Endothelial cell of umbilical vein (primary cell): Measurements from ENCODE around the gene ARMC3. TPM values are rescaled to one million over a fixed set of nuclear protein-coding genes. Genes with fewer than 3 reads are reported as not detected.
A peak's percentile ranks its signal among the peaks of the same experiment; 100 is the strongest.

Source experiments
- BruUV-seq: library from RNA; stranded (reverse); fragments of 400-500 nt; replicated peaks from 2 replicates; lab custom pipeline; 2021; lab: Mats Ljungman, UMichigan
- CTCF ChIA-PET: fragments of 300-600, 350-600 bp; sonication (Branson Sonifier 250); formaldehyde crosslinking; loops from one replicate; lab custom pipeline; 2021; ENCODE audit warnings: antibody characterized with exemption, inconsistent platforms; lab: Charles Lee
- POLR2A ChIA-PET: fragments of 300-600, 350-600 bp; sonication (Branson Sonifier 250); formaldehyde crosslinking; loops from one replicate; lab custom pipeline; 2021; ENCODE audit warnings: antibody characterized with exemption, inconsistent platforms; lab: Charles Lee
- DNase-seq: peaks from one replicate; pipeline ENCODE4 v3.0.0-alpha.2; 2011; ENCODE audit warnings: low read depth, low spot score
- FAIRE-seq: peaks from 2 replicates; lab custom pipeline; 2011; peaks lifted over from hg19 to GRCh38; lab: Jason Lieb, UNC
- H2AFZ ChIP-seq: 2 replicates; pipeline ENCODE4 v1.6.0; 2012; ENCODE audit warnings: low read depth, low read length, control low read depth, inconsistent platforms
- H3K27ac ChIP-seq: 2 replicates; pipeline ENCODE4 v1.5.1; 2011; ENCODE audit warnings: low read depth, mild to moderate bottlenecking, control low read depth, low read length, moderate library complexity; ENCODE audit not compliant: insufficient read depth
- H3K27me3 ChIP-seq, 2 experiments: 2 replicates each; pipeline versions ENCODE4 v1.6.0 to v1.6.1; 2011; ENCODE audit warnings: low read length in 2 of 2, mixed read lengths in 1 of 2; ENCODE audit not compliant: control insufficient read depth in 2 of 2, insufficient read depth in 2 of 2
- H3K36me3 ChIP-seq, 2 experiments: 2 replicates in 1 of 2; 3 replicates in 1 of 2; pipeline ENCODE4 v1.5.1; 2011; ENCODE audit warnings: low read length in 2 of 2, mild to moderate bottlenecking in 1 of 2, moderate library complexity in 1 of 2; ENCODE audit not compliant: control insufficient read depth in 2 of 2, insufficient read depth in 2 of 2; ENCODE audit errors: extremely low read depth in 1 of 2
- H3K4me1 ChIP-seq: 3 replicates; pipeline ENCODE4 v1.5.1; 2011; ENCODE audit warnings: mild to moderate bottlenecking, low read length; ENCODE audit not compliant: control insufficient read depth, insufficient read depth; ENCODE audit errors: extremely low read depth
- H3K4me2 ChIP-seq: 2 replicates; pipeline ENCODE4 v1.6.1; 2011; ENCODE audit warnings: low read length, control low read depth, mixed read lengths; ENCODE audit not compliant: insufficient read depth
- H3K4me3 ChIP-seq, 3 experiments: fragments of 200-600 bp in 1 of 3; sonication (generic), shearing (Covaris generic) in 1 of 3; replicated peaks in 1 of 3; 2 replicates each; pipeline ENCODE4 v1.5.1; 2011 to 2016; ENCODE audit warnings: control low read depth in 3 of 3, low read length in 3 of 3, mild to moderate bottlenecking in 2 of 3, inconsistent platforms in 1 of 3, low read depth in 1 of 3, moderate library complexity in 1 of 3; ENCODE audit not compliant: insufficient read depth in 1 of 3
- H3K79me2 ChIP-seq: 2 replicates; pipeline ENCODE4 v1.6.0; 2012; ENCODE audit warnings: low read length, inconsistent platforms; ENCODE audit not compliant: control insufficient read depth, insufficient read depth
- H3K9ac ChIP-seq: replicated peaks from 2 replicates; pipeline ENCODE3; 2011; ENCODE audit warnings: low read length, control low read depth; ENCODE audit not compliant: insufficient read depth; ENCODE audit errors: extremely low read depth
- H3K9me1 ChIP-seq: replicated peaks from 3 replicates; pipeline ENCODE4 v1.6.0; 2011; ENCODE audit warnings: mild to moderate bottlenecking, low read length; ENCODE audit not compliant: control insufficient read depth, insufficient read depth; ENCODE audit errors: extremely low read depth
- H3K9me3 ChIP-seq: replicated peaks from 2 replicates; pipeline ENCODE4 v1.5.1; 2012; ENCODE audit warnings: low read length, inconsistent platforms; ENCODE audit not compliant: control insufficient read depth, insufficient read depth
- H4K20me1 ChIP-seq: replicated peaks from 2 replicates; pipeline ENCODE3; 2011; ENCODE audit warnings: mild to moderate bottlenecking, low read length; ENCODE audit not compliant: control insufficient read depth, insufficient read depth; ENCODE audit errors: extremely low read depth
- CTCF ChIP-seq, 2 donors: IDR thresholded peaks; 1 replicate in 1 of 2; 2 replicates in 1 of 2; pipeline ENCODE4 v1.5.1; 2011; ENCODE audit warnings: low read length in 2 of 2, mild to moderate bottlenecking in 2 of 2, moderate library complexity in 2 of 2, control low read depth in 1 of 2, inconsistent platforms in 1 of 2, low read depth in 1 of 2; ENCODE audit not compliant: insufficient read depth in 1 of 2; ENCODE audit errors: extremely low read depth in 1 of 2
- EZH2 ChIP-seq: IDR thresholded peaks from 2 replicates; pipeline ENCODE4 v1.6.1; 2012; ENCODE audit warnings: borderline replicate concordance, low read depth, mild to moderate bottlenecking, moderate library complexity, low read length, inconsistent platforms; ENCODE audit not compliant: severe bottlenecking
- GATA2 ChIP-seq: IDR thresholded peaks from 2 replicates; pipeline ENCODE4 v1.7.0; 2011; ENCODE audit warnings: low read depth, mild to moderate bottlenecking, moderate library complexity, mixed read lengths, low read length; ENCODE audit not compliant: insufficient read length, insufficient read depth
- JUN ChIP-seq: IDR thresholded peaks from 2 replicates; pipeline ENCODE4 v1.6.1; 2011; ENCODE audit warnings: borderline replicate concordance, low read depth; ENCODE audit not compliant: insufficient read length, insufficient read depth
- MAX ChIP-seq: IDR thresholded peaks from 2 replicates; pipeline ENCODE4 v1.6.1; 2011; ENCODE audit not compliant: insufficient read depth, insufficient read length
- MYC ChIP-seq: IDR thresholded peaks from one replicate; pipeline ENCODE4 v1.6.1; 2011; ENCODE audit warnings: mild to moderate bottlenecking, low read depth, low read length
- POLR2A ChIP-seq: IDR thresholded peaks from 2 replicates; pipeline ENCODE4 v1.6.1; 2012; ENCODE audit warnings: low read depth, mild to moderate bottlenecking, control low read depth, low read length
- dilution Hi-C: fragments of 300-500 bp; cut with MboI; formaldehyde crosslinking; loops from one replicate; pipeline ENCODE4 v1.15.0; 2019; ENCODE audit warnings: low sequenced_read_pairs; ENCODE audit not compliant: extremely low pct_ligation_motif_present
- intact Hi-C: fragments of 100-400 bp; cut with micrococcal nuclease; formaldehyde crosslinking; loops from one replicate; pipeline ENCODE4 v1.10.0; 2022
- polyA plus RNA-seq, 4 experiments: library from polyadenylated mRNA; depleted of rRNA in 3 of 4; stranded (reverse) in 3 of 4; unstranded in 1 of 4; fragments of >200 nt; gene quantifications; 2 replicates each; pipeline versions ENCODE4 v1.2.1 to v1.2.3, GENCODE V29; 2011 to 2012; ENCODE audit warnings: missing spikeins in 1 of 4
- total RNA-seq: library from RNA; stranded (reverse); gene quantifications from 2 replicates; pipeline ENCODE4 v1.2.3, GENCODE V29; 2021

Gene ARMC3
- total and polyA plus RNA-seq, 2 donors (not counting 3 experiments of a cell fraction or from before 2014, with no cell fraction given), result not detected

GRCh38 chr10:22997096-22997495 is 69.2 kb downstream of the ARMC3 start:
- H2AFZ ChIP-seq, result no peak overlapping the region
- H3K9ac ChIP-seq, result no peak overlapping the region
- no peak overlapping the region for H3K4me2 ChIP-seq
- H3K27ac ChIP-seq, result no peak overlapping the region
- no peak overlapping the region for H3K4me3 ChIP-seq
- TF ChIP-seq MAX, result no peak
- TF ChIP-seq POLR2A, result no peak
- no peak for TF ChIP-seq JUN
- TF ChIP-seq CTCF (IDR thresholded peaks at IDR 0.05; ENCODE audit: extremely low read depth in 1 of 2, insufficient read depth in 1 of 2, low read depth in 1 of 2, low read length in 2 of 2), result no peak
- H4K20me1 ChIP-seq, result no peaks in the 10 kb centered on the region
- intact Hi-C loops, result no loop called here
- DNase-seq, result peak; percentile 7
- H3K27me3 ChIP-seq, result peaks cover 5 to 38% of the 10 kb centered on the region in 2 experiments
- no peaks in the 10 kb centered on the region for H3K4me1 ChIP-seq
- no TSS peak for BruUV-seq
- H3K9me1 ChIP-seq, result no peaks in the 10 kb centered on the region
- FAIRE-seq, result no peak
- ChIA-PET CTCF (interaction anchor here (1.1 to 1.4 kb wide), 2 partner anchors 8 to 23 kb away, joined by 3 to 8 read pairs; no protein-coding TSS in a partner anchor), POLR2A (no interaction called here)
- no peaks in the 10 kb centered on the region for H3K9me3 ChIP-seq
- no peaks in the 10 kb centered on the region for H3K79me2 ChIP-seq
- dilution Hi-C loops, result no loop called here
- no peaks in the 10 kb centered on the region for H3K36me3 ChIP-seq

GRCh38 chr10:22998091-22998490 is 70.2 kb downstream of the ARMC3 start:
- intact Hi-C loops, result no loop called here
- Histone ChIP-seq H3K36me3 (no peaks in the 10 kb centered on the region), H3K79me2 (no peaks in the 10 kb centered on the region), H2AFZ (no peak overlapping the region), H3K27me3 (peaks cover 4 to 40% of the 10 kb centered on the region in 2 experiments), H3K9me1 (no peaks in the 10 kb centered on the region), H3K9ac (no peak overlapping the region), H3K9me3 (no peaks in the 10 kb centered on the region), H3K4me3 (no peak overlapping the region), H3K27ac (no peak overlapping the region), H3K4me2 (no peak overlapping the region), H4K20me1 (no peaks in the 10 kb centered on the region), H3K4me1 (no peaks in the 10 kb centered on the region)
- no TSS peak for BruUV-seq
- ChIA-PET CTCF (interaction anchor here (0.9 to 1.4 kb wide), 3 partner anchors 9 to 24 kb away, joined by 3 to 8 read pairs (median 4); no protein-coding TSS in a partner anchor), POLR2A (no interaction called here)
- dilution Hi-C loops, result no loop called here
- FAIRE-seq (no peak), DNase-seq (no peak)
- TF ChIP-seq MAX, result no peak
- TF ChIP-seq MYC, result no peak
- TF ChIP-seq EZH2, result no peak
- TF ChIP-seq GATA2, result no peak
- TF ChIP-seq CTCF (IDR thresholded peaks at IDR 0.05; ENCODE audit: extremely low read depth in 1 of 2, insufficient read depth in 1 of 2, low read depth in 1 of 2, low read length in 2 of 2), result no peak
- no peak for TF ChIP-seq JUN
- TF ChIP-seq POLR2A, result no peak
